22Rv1 (cell line): Measurements from ENCODE around the gene OLR1.

Experiments used
- H3K27ac ChIP-seq: fragments of 450-650 bp; 2 replicates; pipeline ENCODE4 v1.5.1; 2017
- ZFX ChIP-seq: fragments of 450-650 bp; IDR thresholded peaks from 2 replicates; pipeline ENCODE4 v1.6.1; 2017; ENCODE audit warnings: antibody characterized with exemption, borderline replicate concordance
- TF ChIP-seq, protein P1 (sequence below): fragments of 450-650 bp; IDR thresholded peaks from 2 replicates; pipeline ENCODE4 v1.5.1; 2017; ENCODE audit warnings: mild to moderate bottlenecking

Gene OLR1

DNA sequence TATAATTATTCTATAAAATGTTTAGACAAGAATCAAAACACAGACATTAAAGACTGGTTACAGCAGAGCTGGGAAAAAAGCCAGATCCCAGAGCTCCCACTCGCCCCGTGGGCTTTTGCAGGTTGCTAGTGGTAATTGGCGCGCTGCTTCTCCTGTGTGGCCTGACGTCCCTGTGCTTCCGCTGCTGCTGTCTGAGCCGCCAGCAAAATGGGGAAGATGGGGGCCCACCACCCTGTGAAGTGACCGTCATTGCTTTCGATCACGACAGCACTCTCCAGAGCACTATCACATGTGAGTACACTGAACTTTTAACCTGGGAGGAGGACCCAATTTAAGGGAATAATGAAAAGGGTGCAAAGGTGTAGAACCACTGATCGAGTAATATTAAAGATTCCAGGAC, 14.4 kb upstream of the OLR1 start:
- no peak overlapping the region for H3K27ac ChIP-seq
- TF ChIP-seq, protein P1, sequence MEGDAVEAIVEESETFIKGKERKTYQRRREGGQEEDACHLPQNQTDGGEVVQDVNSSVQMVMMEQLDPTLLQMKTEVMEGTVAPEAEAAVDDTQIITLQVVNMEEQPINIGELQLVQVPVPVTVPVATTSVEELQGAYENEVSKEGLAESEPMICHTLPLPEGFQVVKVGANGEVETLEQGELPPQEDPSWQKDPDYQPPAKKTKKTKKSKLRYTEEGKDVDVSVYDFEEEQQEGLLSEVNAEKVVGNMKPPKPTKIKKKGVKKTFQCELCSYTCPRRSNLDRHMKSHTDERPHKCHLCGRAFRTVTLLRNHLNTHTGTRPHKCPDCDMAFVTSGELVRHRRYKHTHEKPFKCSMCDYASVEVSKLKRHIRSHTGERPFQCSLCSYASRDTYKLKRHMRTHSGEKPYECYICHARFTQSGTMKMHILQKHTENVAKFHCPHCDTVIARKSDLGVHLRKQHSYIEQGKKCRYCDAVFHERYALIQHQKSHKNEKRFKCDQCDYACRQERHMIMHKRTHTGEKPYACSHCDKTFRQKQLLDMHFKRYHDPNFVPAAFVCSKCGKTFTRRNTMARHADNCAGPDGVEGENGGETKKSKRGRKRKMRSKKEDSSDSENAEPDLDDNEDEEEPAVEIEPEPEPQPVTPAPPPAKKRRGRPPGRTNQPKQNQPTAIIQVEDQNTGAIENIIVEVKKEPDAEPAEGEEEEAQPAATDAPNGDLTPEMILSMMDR: no peak
- no peak for TF ChIP-seq ZFX

DNA sequence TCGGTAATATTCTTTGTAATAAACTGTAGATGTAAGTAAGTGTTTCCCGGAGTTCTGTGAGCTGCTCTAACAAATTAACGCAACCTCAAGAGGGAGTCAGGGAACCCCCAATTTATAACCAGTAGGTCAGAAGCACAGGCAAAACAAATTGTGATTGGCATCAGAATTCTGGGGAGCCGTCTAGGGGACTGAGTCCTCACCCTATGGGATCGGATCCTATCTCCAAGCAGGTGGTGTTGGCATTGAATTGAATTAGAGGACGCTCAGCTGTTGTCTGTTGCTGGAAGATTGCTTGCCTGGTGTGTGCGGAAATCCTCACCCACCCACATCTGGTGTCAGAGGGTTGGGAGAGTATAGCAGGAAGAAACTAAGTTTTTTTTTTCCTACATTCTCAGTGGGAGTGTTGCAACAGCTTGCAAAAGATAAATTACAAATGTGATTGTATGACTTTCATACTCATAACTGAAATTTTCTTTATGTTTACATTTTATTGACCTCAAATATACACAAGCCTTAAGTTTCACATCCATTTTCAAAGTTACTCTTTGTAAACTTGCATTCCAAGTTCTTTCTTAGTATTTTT, 12.4 kb upstream of the OLR1 start:
- H3K27ac ChIP-seq: no peak overlapping the region
- TF ChIP-seq, protein P1: no peak
- no peak for TF ChIP-seq ZFX

DNA sequence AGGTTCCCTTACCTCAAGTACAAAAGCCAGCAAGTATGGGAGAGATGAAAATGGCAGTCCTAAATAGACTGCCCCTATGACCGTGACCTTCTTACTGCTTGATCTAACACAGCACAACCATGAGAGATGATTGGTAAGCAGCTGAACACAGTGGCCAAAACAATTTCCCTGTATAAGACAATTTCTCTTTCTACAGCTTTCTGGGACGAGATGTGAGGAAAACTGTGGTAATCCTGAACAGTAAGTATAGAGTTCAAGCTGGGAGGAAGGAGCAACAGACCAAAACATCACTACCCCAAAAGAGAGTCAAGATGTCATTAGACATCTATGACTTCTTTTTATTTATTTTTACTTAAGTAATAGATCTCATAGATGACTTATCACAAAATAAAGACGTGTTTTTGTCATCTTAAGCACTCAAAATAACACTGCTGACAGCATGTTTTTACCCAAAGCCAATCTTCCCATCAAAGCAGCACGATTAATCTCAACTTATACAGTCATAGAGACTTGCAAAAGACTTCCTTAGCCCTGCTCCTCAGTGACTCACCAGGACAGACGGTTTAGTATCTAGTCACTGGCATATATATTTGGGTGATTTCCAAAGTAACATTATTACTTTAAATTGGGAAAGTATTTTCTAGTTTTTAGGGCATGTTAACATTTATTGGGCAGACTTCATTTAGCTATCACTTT, 10.6 kb upstream of the OLR1 start:
- no peak overlapping the region for H3K27ac ChIP-seq
- TF ChIP-seq ZFX: no peak
- TF ChIP-seq, protein P1: no peak

DNA sequence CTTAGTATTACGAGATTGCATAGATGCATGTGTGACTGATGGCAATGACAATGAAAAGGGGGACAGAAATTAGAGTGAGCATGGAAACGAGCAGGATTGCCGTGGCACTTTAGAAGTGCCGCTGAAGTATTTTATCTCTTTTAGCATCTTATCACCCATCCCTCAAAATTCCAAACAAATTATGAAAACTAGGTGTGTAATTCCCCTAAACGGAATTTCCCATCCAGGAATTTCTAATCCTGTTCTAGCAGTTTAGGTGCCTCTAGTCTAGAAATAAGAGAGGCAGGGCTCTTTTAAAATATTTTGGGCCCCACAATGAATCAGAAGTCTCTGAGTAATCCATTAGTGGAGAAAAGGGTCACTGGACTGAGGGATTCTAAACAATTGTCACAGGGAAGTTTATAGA, 7.8 kb upstream of the OLR1 start:
- no peak overlapping the region for H3K27ac ChIP-seq
- TF ChIP-seq, protein P1: no peak
- no peak for TF ChIP-seq ZFX

DNA sequence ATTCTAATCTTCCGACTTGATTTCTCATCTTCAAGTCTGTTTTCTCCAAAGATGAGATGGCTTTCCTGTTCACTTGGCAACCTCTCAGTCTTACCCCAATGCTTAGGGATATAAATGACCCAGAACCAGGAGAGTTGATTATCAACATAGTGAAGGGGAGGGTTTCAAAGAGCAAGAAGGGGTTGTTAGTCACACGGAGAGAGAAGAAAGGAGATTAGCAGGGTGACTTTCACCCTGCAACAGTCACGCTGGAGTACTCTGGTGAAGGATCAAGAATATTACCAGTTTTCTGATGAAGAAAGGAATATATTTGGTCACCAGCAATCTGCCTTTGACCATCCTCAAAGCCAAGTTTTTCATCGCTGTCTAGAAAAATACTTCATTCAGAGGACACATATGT, 6.9 kb upstream of the OLR1 start, which contains the start of gene TMEM52B:
TMEM52B (plus strand) TSS at position 212 of the 400 bp plus-strand sequence. CDS start 543 bp downstream, outside the sequence.
- TF ChIP-seq, protein P1: no peak
- TF ChIP-seq ZFX: no peak

DNA sequence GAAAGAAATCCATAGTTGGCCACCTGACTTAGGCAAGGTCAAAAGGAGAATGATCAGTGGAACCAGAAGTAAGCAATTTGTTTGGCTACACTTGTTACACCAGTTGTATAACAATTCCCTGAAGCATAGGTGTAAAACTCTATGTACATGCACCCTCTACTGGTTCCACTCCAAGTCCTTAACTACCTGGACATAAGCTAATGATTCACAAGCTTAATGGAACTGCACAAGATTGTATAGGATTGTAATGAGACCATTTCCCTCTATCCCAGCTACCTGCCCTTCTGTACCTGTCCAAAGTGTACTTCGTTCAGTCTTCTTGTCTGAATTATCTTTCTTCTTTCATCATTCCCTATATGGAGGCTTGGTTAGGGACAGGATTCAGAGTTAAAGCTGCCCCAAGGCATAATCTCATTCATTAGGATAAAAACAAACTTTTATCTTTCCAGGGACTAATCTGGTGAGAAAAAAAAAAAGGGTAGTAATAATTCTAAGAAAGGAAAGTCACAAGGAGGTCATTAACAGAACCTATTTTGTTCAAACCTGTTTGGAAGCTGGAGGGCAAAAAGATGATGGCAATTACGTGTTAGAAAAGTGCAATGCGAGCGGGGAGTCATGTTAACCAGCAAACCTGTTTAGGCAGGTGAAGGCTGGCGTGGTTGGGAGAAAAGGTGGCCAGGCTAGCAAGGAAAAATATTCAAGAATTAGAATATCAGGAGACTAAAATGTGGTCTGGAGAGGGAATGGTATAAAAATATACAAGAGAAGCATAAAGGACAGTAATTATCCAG, 4.1 kb upstream of the OLR1 start:
- no peak overlapping the region for H3K27ac ChIP-seq
- TF ChIP-seq ZFX: no peak
- TF ChIP-seq, protein P1: peak; percentile 22; the same call in 1 of the 2 replicates

More for the DNA sequence above, 6.9 kb upstream of the OLR1 start, which contains the start of gene TMEM52B:
- no peak within 1 kb of the TSS for H3K27ac ChIP-seq
